ENCODE data around the gene C1QTNF2.

The C1QTNF2 gene

DNA sequence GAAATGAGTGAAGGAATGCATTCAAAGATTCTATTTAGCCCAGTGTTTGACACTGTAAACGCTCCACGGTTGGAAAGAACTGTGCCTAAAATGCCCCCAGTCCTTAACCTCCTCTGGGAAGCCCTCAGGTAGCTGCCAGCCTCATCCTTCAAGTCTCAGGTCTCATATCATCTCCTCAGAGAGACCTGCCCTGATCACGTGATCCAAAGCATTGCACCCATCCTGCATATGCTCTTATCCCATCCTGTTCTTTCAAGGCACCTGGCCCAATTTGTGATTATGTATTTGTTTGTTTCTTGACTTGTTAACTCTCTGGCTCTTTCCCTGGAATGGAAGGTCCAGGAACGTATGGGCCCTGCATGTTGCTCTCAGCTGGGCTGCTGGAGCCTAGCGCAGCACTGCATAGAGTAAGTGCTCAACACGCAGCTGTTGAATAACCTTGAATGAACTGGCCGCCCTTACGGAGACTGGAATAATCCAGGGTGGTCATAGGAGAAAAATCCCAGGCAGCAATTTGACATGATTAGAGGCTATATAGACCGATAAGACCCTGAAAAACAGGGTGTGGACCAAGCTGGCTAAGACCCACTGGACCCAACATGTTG is 8.7 kb downstream of the C1QTNF2 start:
- no peak for TF ChIP-seq CTCF (IDR thresholded peaks at IDR 0.05; ENCODE audit: low read depth, low read length)

DNA sequence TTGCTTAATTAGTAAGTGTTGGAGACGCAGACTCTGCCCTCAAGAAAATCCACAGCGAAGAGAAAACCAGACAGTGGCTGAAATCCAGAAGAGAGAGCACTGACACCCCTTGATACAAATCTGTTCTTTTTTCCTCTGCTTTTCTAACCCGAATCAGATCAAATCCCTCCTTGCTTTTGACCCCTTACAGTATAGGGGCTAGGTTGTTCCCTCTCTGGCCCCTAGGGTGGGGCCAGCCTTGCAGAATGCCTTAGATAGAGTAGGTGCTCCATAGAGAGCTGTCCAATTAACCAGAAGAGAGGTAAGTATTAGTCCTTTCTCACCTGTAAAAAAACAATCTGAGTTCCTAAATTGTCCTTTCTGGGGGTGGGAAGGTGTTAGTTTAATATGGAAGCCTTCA is 10.1 kb downstream of the C1QTNF2 start:
- H3K27me3 ChIP-seq, result no peaks in the 10 kb centered on the region
- no peaks in the 10 kb centered on the region for H3K36me3 ChIP-seq
- DNase-seq, result no peak
- no peak for TF ChIP-seq CTCF (IDR thresholded peaks at IDR 0.05; ENCODE audit: low read depth, low read length)
- H3K4me1 ChIP-seq, result no peaks in the 10 kb centered on the region
- H3K9me3 ChIP-seq, result no peaks in the 10 kb centered on the region
- H3K4me3 ChIP-seq (ENCODE audit: low read depth, low read length), result no peak overlapping the region

More for the DNA sequence above, 8.7 kb downstream of the C1QTNF2 start:
- Histone ChIP-seq H3K4me3 (ENCODE audit: low read depth, low read length) (no peak overlapping the region), H3K4me1 (no peaks in the 10 kb centered on the region), H3K9me3 (no peaks in the 10 kb centered on the region), H3K27me3 (no peaks in the 10 kb centered on the region), H3K36me3 (no peaks in the 10 kb centered on the region)
- no peak for DNase-seq

DNA sequence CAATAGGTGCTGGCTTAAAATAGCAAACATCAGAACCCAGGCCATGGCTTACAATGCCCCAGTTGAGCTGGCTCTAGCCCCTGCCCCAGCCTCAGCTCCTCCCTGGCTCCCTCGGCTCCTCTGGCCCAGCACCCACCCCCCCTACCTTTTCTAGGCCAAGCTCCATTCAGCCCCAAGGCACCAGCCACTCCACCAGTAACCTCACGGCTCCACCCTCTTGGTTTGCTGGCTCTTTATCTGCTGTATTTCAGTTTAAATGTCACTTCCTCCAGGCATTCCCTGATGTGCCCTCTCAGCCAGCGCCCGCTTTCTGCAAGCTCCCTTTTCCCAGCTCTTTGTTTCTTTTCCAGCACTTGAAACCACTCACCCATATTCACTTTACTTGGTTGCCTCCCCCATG is 10.6 kb downstream of the C1QTNF2 start:
- Histone ChIP-seq H3K4me1 (no peaks in the 10 kb centered on the region), H3K9me3 (no peaks in the 10 kb centered on the region), H3K36me3 (no peaks in the 10 kb centered on the region), H3K27me3 (no peaks in the 10 kb centered on the region), H3K4me3 (ENCODE audit: low read depth, low read length) (no peak overlapping the region)
- DNase-seq, result no peak
- TF ChIP-seq CTCF (IDR thresholded peaks at IDR 0.05; ENCODE audit: low read depth, low read length), result no peak

DNA sequence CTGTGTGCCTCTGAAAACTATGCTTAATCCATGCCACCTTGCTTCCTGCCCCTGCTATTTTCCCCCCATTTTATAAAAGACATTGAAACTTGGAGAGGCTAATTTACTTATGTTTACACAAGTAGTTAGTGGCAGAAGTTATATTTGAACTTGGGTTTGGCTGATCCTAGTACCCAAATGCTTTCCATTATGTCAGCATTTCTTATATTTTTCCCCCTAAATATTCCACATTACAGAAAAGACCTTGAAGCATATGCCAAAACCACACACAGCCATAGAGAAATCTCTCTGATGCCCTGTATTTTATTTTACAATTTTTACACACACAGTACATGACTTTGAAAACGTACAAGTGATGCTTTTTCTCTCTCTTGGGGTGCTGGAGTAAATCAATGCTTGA is 11.2 kb downstream of the C1QTNF2 start:
- no peak for TF ChIP-seq CTCF (IDR thresholded peaks at IDR 0.05; ENCODE audit: low read depth, low read length)
- no peaks in the 10 kb centered on the region for H3K9me3 ChIP-seq
- no peaks in the 10 kb centered on the region for H3K36me3 ChIP-seq
- DNase-seq, result no peak
- H3K4me1 ChIP-seq, result no peaks in the 10 kb centered on the region
- no peak overlapping the region for H3K4me3 ChIP-seq (ENCODE audit: low read depth, low read length)
- no peaks in the 10 kb centered on the region for H3K27me3 ChIP-seq

DNA sequence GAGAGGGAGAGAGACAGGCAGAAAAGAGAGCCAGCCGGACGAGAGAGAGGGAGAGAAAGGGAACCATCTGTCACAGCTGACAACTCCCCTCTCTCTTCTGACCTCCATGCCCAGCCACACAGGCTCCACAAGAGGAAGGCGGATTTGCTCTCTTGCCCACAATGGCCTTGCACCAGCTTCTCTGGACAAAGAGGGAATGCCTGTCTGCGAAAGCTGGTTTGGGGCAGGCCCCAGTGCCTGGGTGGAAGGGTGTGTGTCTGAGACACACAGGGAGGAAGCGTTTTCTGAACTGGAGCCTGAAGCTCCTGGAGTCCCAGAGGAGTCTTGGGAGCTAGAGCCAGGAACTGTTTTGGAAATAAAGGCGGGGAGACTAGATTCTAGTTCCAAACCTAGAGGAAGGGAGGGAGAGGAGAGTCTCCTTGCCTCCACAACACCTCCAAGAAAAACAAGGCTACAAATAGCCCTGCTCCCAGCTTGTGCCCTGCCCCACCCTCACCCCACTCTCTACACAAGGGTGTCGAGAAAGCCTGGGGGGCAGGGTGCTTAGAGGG is 12.5 kb downstream of the C1QTNF2 start:
- no peaks in the 10 kb centered on the region for H3K27me3 ChIP-seq
- no peak overlapping the region for H3K4me3 ChIP-seq (ENCODE audit: low read depth, low read length)
- H3K9me3 ChIP-seq, result no peaks in the 10 kb centered on the region
- no peak for TF ChIP-seq CTCF (IDR thresholded peaks at IDR 0.05; ENCODE audit: low read depth, low read length)
- H3K36me3 ChIP-seq, result no peaks in the 10 kb centered on the region
- H3K4me1 ChIP-seq, result no peaks in the 10 kb centered on the region
- no peak for DNase-seq

GRCh38 chr5:160357394-160357793 is 13.0 kb downstream of the C1QTNF2 start:
- no peaks in the 10 kb centered on the region for H3K9me3 ChIP-seq
- TF ChIP-seq CTCF (IDR thresholded peaks at IDR 0.05; ENCODE audit: low read depth, low read length), result no peak
- DNase-seq, result no peak
- H3K27me3 ChIP-seq, result no peaks in the 10 kb centered on the region
- H3K4me1 ChIP-seq, result no peaks in the 10 kb centered on the region
- no peak overlapping the region for H3K4me3 ChIP-seq (ENCODE audit: low read depth, low read length)
- no peaks in the 10 kb centered on the region for H3K36me3 ChIP-seq

Measured in BE2C (cell line).